Measurements from ENCODE around the gene PSMA5. TPM values are rescaled to one million over a fixed set of nuclear protein-coding genes. Genes with fewer than 3 reads are reported as not detected.

Gene PSMA5
- total RNA-seq, 2 donors from 2014 or later = 24.6 to 31.8 TPM

DNA sequence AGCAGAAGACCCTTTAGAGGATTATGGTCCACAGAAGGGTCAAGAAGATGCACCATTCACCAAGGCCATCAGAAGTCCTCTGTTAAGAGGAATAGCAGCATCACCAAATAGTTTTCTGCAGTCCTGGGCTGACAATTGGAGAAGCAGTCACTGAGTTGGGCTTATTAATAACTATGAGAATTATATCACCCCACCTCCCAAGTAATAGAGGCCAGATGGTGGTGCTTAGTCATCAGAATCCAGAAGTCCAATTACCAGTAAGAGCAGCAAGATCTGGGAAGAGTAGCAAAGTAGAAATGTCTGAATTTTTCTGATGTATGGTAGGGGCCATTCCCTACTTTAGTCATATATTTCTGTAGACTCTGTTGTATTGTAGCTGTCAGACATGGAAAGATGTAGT lies 6.1 kb upstream of the PSMA5 start:
- intact Hi-C loops (cut with DNase I) = no loop called here
- Histone ChIP-seq H3K9me3 (no peaks in the 10 kb centered on the region), H3K4me3 (no peak overlapping the region), H3K36me3 (no peaks in the 10 kb centered on the region), H3K27me3 (replicated peaks; ENCODE audit: insufficient read depth) (no peaks in the 10 kb centered on the region), H3K27ac (no peak overlapping the region), H3K4me1 (replicated peaks) (no peaks in the 10 kb centered on the region)
- TF ChIP-seq, protein P1, sequence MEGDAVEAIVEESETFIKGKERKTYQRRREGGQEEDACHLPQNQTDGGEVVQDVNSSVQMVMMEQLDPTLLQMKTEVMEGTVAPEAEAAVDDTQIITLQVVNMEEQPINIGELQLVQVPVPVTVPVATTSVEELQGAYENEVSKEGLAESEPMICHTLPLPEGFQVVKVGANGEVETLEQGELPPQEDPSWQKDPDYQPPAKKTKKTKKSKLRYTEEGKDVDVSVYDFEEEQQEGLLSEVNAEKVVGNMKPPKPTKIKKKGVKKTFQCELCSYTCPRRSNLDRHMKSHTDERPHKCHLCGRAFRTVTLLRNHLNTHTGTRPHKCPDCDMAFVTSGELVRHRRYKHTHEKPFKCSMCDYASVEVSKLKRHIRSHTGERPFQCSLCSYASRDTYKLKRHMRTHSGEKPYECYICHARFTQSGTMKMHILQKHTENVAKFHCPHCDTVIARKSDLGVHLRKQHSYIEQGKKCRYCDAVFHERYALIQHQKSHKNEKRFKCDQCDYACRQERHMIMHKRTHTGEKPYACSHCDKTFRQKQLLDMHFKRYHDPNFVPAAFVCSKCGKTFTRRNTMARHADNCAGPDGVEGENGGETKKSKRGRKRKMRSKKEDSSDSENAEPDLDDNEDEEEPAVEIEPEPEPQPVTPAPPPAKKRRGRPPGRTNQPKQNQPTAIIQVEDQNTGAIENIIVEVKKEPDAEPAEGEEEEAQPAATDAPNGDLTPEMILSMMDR (IDR thresholded peaks at IDR 0.05) = no peak
- TF ChIP-seq POLR2A (IDR thresholded peaks at IDR 0.05) (no peak), POLR2AphosphoS5 (IDR thresholded peaks at IDR 0.05) (no peak)
- no peak for DNase-seq (ENCODE audit: low spot score)

DNA sequence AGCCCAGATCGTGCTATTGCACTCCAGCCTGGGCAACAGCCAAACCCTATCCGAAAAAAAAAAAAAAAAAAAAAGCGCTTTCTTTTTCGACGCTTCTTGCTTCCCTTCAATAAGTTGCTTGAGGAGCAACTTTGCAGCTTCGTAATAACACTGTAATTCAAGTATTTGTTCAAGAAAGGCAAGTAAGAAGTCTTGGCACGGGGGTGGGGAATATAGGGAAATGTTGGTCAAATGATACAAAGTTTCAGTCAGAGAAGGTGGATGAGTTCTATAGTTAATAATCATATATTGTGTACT lies 871 bp upstream of the PSMA5 start:
- H3K27ac ChIP-seq = no peak overlapping the region
- no peak for DNase-seq (ENCODE audit: low spot score)
- 6% methylated on average over 7 of the region's 7 CpGs for WGBS
- no peaks in the 10 kb centered on the region for H3K36me3 ChIP-seq
- no peaks in the 10 kb centered on the region for H3K27me3 ChIP-seq (replicated peaks; ENCODE audit: insufficient read depth)
- peaks cover 8% of the 10 kb centered on the region for H3K4me1 ChIP-seq (replicated peaks)
- H3K4me3 ChIP-seq = peak overlapping the region; percentile 74 to 84
- intact Hi-C loops (cut with DNase I) = loop anchor here (10.0 kb wide), 1 partner anchor 108 kb away; the partner anchor contains the start of gene GPR61
- H3K9me3 ChIP-seq = no peaks in the 10 kb centered on the region
- TF ChIP-seq, protein P1 (IDR thresholded peaks at IDR 0.05) = no peak
- TF ChIP-seq POLR2AphosphoS5 (IDR thresholded peaks at IDR 0.05) = no peak
- no peak for TF ChIP-seq POLR2A (IDR thresholded peaks at IDR 0.05)

GRCh38 chr1:109425391-109426280 lies 612 bp downstream of the PSMA5 start:
- no peak for DNase-seq (ENCODE audit: low spot score)
- intact Hi-C loops (cut with DNase I) = loop anchor here (10.0 kb wide), 1 partner anchor 109 kb away; the partner anchor contains the start of gene GPR61

GRCh38 chr1:109423498-109423897 lies 2.8 kb downstream of the PSMA5 start:
- WGBS = 67% methylated on average over 2 of the region's 2 CpGs
- peaks cover 0 to 2% of the 10 kb centered on the region in 2 donors for H3K36me3 ChIP-seq
- no peaks in the 10 kb centered on the region for H3K27me3 ChIP-seq (replicated peaks; ENCODE audit: insufficient read depth)
- intact Hi-C loops (cut with DNase I) = loop anchor here (10.0 kb wide), 1 partner anchor 111 kb away; the partner anchor contains the start of gene GPR61
- peaks cover 8% of the 10 kb centered on the region for H3K4me1 ChIP-seq (replicated peaks)
- H3K4me3 ChIP-seq = no peak overlapping the region
- TF ChIP-seq POLR2AphosphoS5 (IDR thresholded peaks at IDR 0.05) = no peak
- no peak for TF ChIP-seq POLR2A (IDR thresholded peaks at IDR 0.05)
- TF ChIP-seq, protein P1 (IDR thresholded peaks at IDR 0.05) = no peak
- no peaks in the 10 kb centered on the region for H3K9me3 ChIP-seq
- H3K27ac ChIP-seq = no peak overlapping the region
- DNase-seq (ENCODE audit: low spot score) = no peak

More at GRCh38 chr1:109425391-109426280, 612 bp downstream of the PSMA5 start:
- Histone ChIP-seq H3K27ac (peak overlapping the region; percentile 72 to 73), H3K36me3 (peaks cover 0 to 2% of the 10 kb centered on the region in 2 donors), H3K4me3 (peak overlapping the region; percentile 74 to 84), H3K9me3 (no peaks in the 10 kb centered on the region), H3K27me3 (replicated peaks; ENCODE audit: insufficient read depth) (no peaks in the 10 kb centered on the region), H3K4me1 (replicated peaks) (peaks cover 8% of the 10 kb centered on the region)
- 1% methylated on average over 26 of the region's 32 CpGs for WGBS
- TF ChIP-seq, protein P1 (IDR thresholded peaks at IDR 0.05) = no peak
- TF ChIP-seq POLR2A (IDR thresholded peaks at IDR 0.05) = no peak
- no peak for TF ChIP-seq POLR2AphosphoS5 (IDR thresholded peaks at IDR 0.05)

DNA sequence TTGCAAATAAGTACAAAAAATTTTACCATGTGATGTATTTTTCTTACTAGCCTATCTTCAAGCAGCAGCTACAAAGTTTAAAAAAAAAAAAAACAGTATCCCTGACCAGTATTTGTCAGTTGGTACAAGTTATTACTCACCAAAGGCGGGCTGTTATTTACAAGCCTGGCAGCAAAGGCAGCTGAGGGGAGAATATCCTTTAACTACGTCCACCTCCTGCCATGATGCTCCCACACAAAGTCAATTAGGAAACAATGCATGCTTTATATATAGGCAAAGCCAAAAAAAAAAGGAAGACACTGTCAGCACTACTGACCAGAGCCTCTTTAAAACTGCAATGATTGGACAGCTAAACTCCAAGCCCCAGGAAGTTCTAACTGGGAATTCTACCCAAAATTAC lies 13.7 kb downstream of the PSMA5 start:
- Histone ChIP-seq H3K4me1 (replicated peaks) (no peaks in the 10 kb centered on the region), H3K27ac (no peak overlapping the region), H3K36me3 (peaks cover 8% of the 10 kb centered on the region in 2 donors), H3K27me3 (replicated peaks; ENCODE audit: insufficient read depth) (no peaks in the 10 kb centered on the region), H3K4me3 (no peak overlapping the region), H3K9me3 (no peaks in the 10 kb centered on the region)
- intact Hi-C loops (cut with DNase I) = no loop called here
- TF ChIP-seq POLR2AphosphoS5 (IDR thresholded peaks at IDR 0.05) (no peak), POLR2A (IDR thresholded peaks at IDR 0.05) (no peak)
- TF ChIP-seq, protein P1 (IDR thresholded peaks at IDR 0.05) = no peak
- WGBS = 58% methylated on average over 2 of the region's 2 CpGs
- no peak for DNase-seq (ENCODE audit: low spot score)

Measured in prostate gland (tissue), 2 donors.